GM18873 (cell line): ENCODE data around the gene MAGEA8.
"Not testable (repeated sequence)": the region's sequence is repeated elsewhere in the genome, so short reads cannot be mapped to it uniquely, and the experiment has no call there.

Experiments used
- ATAC-seq: cut with Tn5 transposase; IDR thresholded peaks from one replicate; pipeline ENCODE4 v1.9.1; 2021; ENCODE audit warnings: mild to moderate bottlenecking, moderate library complexity, moderate number of reproducible peaks; ENCODE audit not compliant: unreplicated experiment, low FRiP score

Gene MAGEA8

GRCh38 chrX:149903889-149904748 lies 23.1 kb downstream of the MAGEA8 start:
- peak; percentile 57 for ATAC-seq

GRCh38 chrX:149908308-149908707 lies 27.3 kb downstream of the MAGEA8 start:
- ATAC-seq: peak; percentile 44

DNA sequence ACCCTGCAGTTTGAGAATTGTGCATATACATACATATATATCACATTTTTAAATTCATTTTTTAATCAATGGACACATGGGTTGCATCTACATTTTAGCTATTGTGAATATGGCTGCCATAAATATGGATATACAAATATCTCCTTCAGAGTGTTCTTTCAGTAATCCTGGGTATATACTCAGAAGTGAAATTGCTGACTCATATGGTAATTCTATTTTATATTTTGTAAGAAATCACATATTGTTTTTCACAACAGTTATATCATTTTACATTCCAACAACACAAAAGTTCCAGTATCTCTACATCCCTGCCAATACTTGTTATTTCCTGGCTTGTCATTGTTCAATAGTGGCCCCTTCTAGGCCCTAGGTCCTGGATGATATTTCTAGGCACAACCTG lies 27.7 kb downstream of the MAGEA8 start:
- ATAC-seq: no peak

GRCh38 chrX:149909324-149910177 lies 28.6 kb downstream of the MAGEA8 start:
- ATAC-seq: no peak

- ATAC-seq: no peak
Observed at GRCh38 chrX:149910178-149910695, 29.3 kb downstream of the MAGEA8 start.

GRCh38 chrX:149916745-149917392 lies 35.9 kb downstream of the MAGEA8 start:
- ATAC-seq: peak; percentile 77

- not testable (repeated sequence) for ATAC-seq
Observed at GRCh38 chrX:149923836-149924235, 42.9 kb downstream of the MAGEA8 start.

DNA sequence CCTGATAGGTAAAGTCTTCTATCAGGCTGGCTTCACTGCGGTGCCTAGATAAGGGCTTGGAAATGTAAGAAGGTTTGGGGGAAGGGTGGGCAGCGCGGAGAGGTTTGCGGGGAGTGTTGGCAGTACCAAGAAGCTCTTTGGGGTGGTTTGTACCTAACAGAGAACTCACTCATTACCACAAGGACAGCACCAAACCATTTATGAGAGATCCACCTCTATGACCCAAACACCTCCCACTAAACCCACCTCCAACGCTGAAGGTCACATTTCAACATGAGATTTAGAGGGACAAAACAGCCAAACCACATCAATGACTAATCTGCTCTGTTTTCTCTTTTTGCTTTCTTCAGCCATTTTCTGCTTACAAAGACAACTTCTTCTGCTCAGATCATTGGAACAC lies 43.5 kb downstream of the MAGEA8 start:
- ATAC-seq: not testable (repeated sequence)

DNA sequence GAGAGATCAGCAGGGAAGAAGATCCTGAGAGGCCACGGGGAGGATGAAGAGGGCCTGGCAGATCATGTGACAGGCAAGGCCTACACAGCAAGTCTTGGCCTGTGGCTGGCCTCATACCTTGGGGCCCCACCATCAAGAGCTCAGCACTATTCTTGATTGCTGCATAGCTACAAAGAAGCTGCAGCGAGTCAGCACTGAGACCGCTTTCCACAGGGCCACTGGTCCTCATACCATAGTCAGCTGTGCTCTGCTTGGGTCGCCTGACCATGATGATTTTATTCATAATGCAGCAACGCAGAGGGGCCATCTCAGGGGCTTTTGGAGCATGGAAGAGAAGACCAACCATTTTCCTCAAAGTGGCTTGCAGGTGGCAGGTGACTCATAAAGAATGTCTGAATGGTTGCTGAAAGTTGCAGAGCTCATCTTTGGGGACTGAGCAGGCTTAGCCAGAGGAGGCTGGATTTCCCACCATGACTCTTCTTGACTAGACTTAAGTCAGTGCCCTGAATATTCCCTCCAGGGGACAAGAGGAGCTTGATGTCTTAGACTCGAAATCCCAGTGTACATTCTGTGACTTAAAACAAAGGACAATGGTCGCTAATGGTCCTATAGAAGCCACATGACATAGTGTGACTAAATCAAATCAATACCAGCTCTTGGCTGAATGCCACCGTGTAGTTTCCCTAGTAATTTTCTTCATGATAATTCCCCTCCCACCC lies 46.4 kb downstream of the MAGEA8 start:
- ATAC-seq: not testable (repeated sequence)

GRCh38 chrX:149927964-149928258 lies 46.9 kb downstream of the MAGEA8 start:
- not testable (repeated sequence) for ATAC-seq

- not testable (repeated sequence) for ATAC-seq
Observed at GRCh38 chrX:149928635-149929034, 47.7 kb downstream of the MAGEA8 start.

- ATAC-seq: not testable (repeated sequence)
Observed at GRCh38 chrX:149929400-149929799, 48.4 kb downstream of the MAGEA8 start, which contains the start of gene HSFX4. HSFX4 (plus strand) TSS chrX:149929573; CDS start chrX:149929645, 72 bp downstream.

DNA sequence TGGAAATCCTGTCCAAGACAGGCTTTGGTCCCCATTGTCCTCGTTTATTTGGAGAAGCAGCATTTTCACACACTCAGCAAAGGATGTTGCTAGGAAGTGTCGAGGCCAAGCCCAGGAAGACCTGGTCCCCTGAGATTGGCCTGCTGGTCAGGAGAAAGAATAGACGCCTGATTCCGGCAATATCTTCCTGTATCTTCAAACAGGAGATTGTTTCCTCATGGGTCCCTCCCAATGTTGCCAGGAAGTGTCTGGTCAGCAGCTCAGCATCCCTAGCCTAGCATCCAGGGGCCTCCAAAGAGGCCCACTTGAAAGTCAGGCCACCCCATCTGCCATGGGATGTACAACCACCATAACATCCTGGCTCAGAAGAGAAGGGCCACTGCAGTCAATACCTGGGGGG lies 50.4 kb downstream of the MAGEA8 start:
- not testable (repeated sequence) for ATAC-seq

DNA sequence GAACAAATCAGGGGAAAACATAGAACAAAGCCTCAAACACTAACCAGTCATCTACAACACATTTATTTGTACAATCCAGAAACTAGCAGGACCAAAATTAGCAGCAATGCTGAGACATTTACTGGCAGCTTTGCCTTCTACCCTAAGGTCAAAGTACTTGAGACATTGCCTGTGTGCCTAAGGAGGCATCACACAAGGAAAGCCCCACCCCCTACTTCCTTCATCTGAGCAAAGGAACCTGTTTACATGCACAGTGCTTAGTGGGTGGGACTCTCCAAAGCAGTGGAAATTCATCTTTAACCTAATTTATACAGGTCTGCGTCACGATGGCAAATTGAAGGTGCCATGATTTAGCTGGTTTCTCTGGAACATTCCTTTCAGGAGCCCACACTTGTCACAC lies 51.2 kb downstream of the MAGEA8 start:
- ATAC-seq: not testable (repeated sequence)

DNA sequence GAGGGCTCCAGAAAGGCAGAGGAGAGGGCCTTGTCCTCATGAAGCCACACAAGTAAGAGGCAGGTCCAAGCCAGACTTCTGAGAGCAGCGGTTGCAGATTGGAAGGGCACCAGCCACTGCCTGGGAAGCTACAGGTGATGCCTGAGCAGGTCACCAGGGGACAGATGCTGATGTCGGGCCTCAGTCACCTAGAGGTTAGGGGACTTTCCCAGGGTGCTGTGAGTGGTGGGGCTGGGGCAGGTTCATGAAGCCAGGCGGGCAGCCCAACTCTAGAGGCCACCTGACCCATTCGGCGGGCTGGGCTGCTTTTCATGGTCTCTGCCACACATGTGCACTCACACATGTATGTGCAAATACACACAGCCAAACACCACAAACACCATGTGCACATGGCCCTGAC lies 52.0 kb downstream of the MAGEA8 start:
- ATAC-seq: not testable (repeated sequence)

DNA sequence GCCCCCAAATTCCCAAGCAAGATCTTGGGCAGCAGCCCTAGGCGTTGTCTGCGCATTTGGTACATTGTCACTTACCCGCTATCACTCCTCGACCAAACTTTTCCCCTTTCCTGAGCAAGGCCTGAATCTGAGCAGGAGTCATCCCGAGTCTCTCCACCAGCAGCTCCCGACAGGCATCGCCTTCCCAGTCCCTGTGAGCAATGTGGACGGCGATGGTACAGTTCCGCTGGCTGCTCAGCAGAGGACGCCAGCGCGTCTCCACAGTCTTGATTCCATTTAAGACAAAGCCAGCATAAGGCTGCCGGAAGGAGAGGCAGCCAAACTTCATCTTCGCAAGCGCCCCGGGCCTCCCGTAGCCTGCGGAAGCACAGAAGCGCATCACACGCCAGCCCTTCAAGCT lies 52.6 kb downstream of the MAGEA8 start:
- ATAC-seq: not testable (repeated sequence)
